ENCODE measurements around the gene C1QBP. TPM values are rescaled to one million over a fixed set of nuclear protein-coding genes. Genes with fewer than 3 reads are reported as not detected.

Gene C1QBP
- total RNA-seq, 1 experiment from 2014 or later: 225 TPM

DNA sequence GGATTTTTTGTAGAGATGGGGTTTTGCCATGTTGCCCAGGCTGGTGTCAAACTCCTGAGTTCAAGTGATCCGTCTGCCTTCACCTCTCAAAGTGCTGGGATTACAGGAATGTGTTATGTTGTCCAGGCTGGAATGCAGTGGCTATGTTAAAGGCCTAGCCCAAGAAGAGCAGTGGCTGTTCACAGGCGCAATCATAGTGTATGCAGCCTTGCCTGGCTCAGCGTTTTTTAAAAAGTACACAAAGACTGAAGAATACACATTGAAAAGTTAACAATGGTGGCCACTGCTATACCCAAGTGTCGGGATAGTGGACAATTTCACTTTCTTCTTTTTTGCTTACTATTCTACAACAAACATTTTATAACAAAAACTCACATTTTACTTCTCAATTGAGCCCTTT, 40.0 kb upstream of the C1QBP start:
- ATAC-seq (no peak), DNase-seq (ENCODE audit: low read depth, low spot score) (no peak)
- Histone ChIP-seq H3K4me3 (ENCODE audit: low read depth in 2 of 2, low read length in 2 of 2) (no peak overlapping the region), H3K4me1 (ENCODE audit: control insufficient read depth, insufficient read depth, low read length) (no peaks in the 10 kb centered on the region), H3K27ac (ENCODE audit: low read length) (no peak overlapping the region), H3K9me3 (ENCODE audit: control insufficient read depth, insufficient read depth, low read depth, low read length) (no peaks in the 10 kb centered on the region), H3K36me3 (ENCODE audit: control insufficient read depth, insufficient read depth, low read length) (peaks cover 43% of the 10 kb centered on the region), H3K27me3 (ENCODE audit: control insufficient read depth, insufficient read depth, low read length) (no peaks in the 10 kb centered on the region)
- TF ChIP-seq POLR2AphosphoS5 (IDR thresholded peaks at IDR 0.05; ENCODE audit: low read depth, low read length) (no peak), TCF7L2 (IDR thresholded peaks at IDR 0.05; ENCODE audit: low read depth, low read length) (no peak), SIN3A (IDR thresholded peaks at IDR 0.05; ENCODE audit: borderline replicate concordance, insufficient read depth, low read depth, low read length) (no peak)
- TF ChIP-seq, protein P1, sequence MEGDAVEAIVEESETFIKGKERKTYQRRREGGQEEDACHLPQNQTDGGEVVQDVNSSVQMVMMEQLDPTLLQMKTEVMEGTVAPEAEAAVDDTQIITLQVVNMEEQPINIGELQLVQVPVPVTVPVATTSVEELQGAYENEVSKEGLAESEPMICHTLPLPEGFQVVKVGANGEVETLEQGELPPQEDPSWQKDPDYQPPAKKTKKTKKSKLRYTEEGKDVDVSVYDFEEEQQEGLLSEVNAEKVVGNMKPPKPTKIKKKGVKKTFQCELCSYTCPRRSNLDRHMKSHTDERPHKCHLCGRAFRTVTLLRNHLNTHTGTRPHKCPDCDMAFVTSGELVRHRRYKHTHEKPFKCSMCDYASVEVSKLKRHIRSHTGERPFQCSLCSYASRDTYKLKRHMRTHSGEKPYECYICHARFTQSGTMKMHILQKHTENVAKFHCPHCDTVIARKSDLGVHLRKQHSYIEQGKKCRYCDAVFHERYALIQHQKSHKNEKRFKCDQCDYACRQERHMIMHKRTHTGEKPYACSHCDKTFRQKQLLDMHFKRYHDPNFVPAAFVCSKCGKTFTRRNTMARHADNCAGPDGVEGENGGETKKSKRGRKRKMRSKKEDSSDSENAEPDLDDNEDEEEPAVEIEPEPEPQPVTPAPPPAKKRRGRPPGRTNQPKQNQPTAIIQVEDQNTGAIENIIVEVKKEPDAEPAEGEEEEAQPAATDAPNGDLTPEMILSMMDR (IDR thresholded peaks at IDR 0.05): no peak
- TF ChIP-seq, protein P2, sequence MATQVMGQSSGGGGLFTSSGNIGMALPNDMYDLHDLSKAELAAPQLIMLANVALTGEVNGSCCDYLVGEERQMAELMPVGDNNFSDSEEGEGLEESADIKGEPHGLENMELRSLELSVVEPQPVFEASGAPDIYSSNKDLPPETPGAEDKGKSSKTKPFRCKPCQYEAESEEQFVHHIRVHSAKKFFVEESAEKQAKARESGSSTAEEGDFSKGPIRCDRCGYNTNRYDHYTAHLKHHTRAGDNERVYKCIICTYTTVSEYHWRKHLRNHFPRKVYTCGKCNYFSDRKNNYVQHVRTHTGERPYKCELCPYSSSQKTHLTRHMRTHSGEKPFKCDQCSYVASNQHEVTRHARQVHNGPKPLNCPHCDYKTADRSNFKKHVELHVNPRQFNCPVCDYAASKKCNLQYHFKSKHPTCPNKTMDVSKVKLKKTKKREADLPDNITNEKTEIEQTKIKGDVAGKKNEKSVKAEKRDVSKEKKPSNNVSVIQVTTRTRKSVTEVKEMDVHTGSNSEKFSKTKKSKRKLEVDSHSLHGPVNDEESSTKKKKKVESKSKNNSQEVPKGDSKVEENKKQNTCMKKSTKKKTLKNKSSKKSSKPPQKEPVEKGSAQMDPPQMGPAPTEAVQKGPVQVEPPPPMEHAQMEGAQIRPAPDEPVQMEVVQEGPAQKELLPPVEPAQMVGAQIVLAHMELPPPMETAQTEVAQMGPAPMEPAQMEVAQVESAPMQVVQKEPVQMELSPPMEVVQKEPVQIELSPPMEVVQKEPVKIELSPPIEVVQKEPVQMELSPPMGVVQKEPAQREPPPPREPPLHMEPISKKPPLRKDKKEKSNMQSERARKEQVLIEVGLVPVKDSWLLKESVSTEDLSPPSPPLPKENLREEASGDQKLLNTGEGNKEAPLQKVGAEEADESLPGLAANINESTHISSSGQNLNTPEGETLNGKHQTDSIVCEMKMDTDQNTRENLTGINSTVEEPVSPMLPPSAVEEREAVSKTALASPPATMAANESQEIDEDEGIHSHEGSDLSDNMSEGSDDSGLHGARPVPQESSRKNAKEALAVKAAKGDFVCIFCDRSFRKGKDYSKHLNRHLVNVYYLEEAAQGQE (IDR thresholded peaks at IDR 0.05; ENCODE audit: insufficient read depth in 1 of 2, low read depth in 2 of 2, low read length in 1 of 2): no peak
- ChIA-PET CTCF (no interaction called here), POLR2A (no interaction called here)
- intact Hi-C loops (cut with micrococcal nuclease; ENCODE audit: unreplicated experiment) (no loop called here), in situ Hi-C loops (cut with HindIII; ENCODE audit: low pct_unique_long_range_greater_than_20kb, low sequenced_read_pairs) (no loop called here)
- no TSS peak for BruUV-seq (replicated peaks)

DNA sequence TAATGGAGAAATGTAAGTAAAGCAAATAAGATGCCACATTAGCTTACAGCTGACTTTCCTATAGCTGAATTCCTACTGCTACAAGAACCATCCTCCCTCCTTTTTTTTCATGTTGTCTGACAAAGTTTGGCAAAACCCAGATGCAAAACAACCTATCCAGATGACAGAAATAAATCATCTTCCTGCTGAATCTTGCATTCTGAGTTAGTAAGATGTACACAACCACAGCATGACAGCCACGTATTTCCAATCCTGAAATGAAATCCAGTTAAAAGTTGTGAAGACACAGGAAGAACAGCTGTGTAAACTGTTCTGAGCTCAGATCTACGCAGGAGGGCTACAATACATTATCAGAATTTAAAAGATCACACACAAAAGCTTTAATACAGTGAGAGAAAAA, 35.0 kb upstream of the C1QBP start:
- POLR2A ChIA-PET: no interaction called here
- H3K4me1 ChIP-seq (ENCODE audit: control insufficient read depth, insufficient read depth, low read length): peaks cover 4% of the 10 kb centered on the region
- H3K9me3 ChIP-seq (ENCODE audit: control insufficient read depth, insufficient read depth, low read depth, low read length): no peaks in the 10 kb centered on the region
- CTCF ChIA-PET: no interaction called here
- no peak overlapping the region for H3K4me3 ChIP-seq (ENCODE audit: low read depth in 2 of 2, low read length in 2 of 2)
- no peak for TF ChIP-seq TCF7L2 (IDR thresholded peaks at IDR 0.05; ENCODE audit: low read depth, low read length)
- TF ChIP-seq, protein P1 (IDR thresholded peaks at IDR 0.05): no peak
- TF ChIP-seq, protein P2 (IDR thresholded peaks at IDR 0.05; ENCODE audit: insufficient read depth in 1 of 2, low read depth in 2 of 2, low read length in 1 of 2): no peak
- TF ChIP-seq SIN3A (IDR thresholded peaks at IDR 0.05; ENCODE audit: borderline replicate concordance, insufficient read depth, low read depth, low read length): no peak
- no peak for TF ChIP-seq POLR2AphosphoS5 (IDR thresholded peaks at IDR 0.05; ENCODE audit: low read depth, low read length)
- H3K36me3 ChIP-seq (ENCODE audit: control insufficient read depth, insufficient read depth, low read length): peaks cover 29% of the 10 kb centered on the region
- DNase-seq (ENCODE audit: low read depth, low spot score): no peak
- in situ Hi-C loops (cut with HindIII; ENCODE audit: low pct_unique_long_range_greater_than_20kb, low sequenced_read_pairs) (no loop called here), intact Hi-C loops (cut with micrococcal nuclease; ENCODE audit: unreplicated experiment) (no loop called here)
- no peak for ATAC-seq
- no peak overlapping the region for H3K27ac ChIP-seq (ENCODE audit: low read length)
- H3K27me3 ChIP-seq (ENCODE audit: control insufficient read depth, insufficient read depth, low read length): no peaks in the 10 kb centered on the region
- no TSS peak for BruUV-seq (replicated peaks)

All from Panc1 (cell line).